Measurements from ENCODE around the gene ROBO1.
"Not testable (repeated sequence)": the region's sequence is repeated elsewhere in the genome, so short reads cannot be mapped to it uniquely, and the experiment has no call there.

The ROBO1 gene

DNA sequence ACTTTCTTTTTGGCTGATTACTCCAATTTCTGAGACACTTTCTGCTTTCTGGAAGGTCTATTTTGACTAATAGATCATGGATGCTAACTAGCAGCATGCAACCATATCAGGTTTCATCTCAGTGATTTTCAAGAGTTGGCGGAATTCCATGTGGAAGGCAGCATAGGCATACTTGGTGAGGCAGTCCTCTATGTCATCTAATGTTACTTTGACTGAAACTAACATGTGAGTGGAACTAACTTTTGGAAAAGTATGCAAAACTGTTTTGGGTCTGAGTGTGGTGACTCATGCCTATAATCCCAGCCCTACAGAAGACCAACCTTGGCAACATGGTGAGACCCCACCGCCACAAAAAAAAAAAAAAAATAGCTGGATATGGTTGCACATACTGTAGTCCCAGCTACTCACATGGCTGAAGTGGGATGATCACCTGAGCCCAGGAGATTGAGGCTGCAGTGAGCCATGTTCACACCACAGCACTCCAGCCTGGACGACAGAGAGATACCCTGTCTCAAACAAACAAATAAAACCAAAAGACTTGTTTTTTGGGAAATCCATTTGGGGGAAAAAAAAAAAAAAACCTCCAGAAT lies 1033.7 kb downstream of the ROBO1 start:
- DNase-seq (ENCODE audit: low read depth) = peak; percentile 56

DNA sequence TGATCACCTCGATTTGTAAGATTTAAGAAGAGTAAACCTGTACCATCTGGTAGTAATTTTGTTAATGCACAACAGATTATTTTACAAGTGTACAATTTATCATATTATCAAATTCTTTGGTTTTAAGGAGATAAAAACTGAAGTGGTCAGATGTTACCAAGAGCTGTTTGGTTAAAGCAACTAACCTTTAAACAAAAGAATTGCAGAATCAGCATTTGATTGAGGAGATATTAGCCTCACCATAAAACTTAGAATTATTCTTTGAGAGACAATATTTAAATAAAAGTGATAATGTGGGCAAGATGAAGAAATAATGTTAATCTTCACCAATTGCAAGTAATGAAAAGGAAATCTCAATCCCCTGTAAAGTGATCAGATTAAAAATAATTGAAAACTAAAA lies 1034.9 kb downstream of the ROBO1 start:
- DNase-seq (ENCODE audit: low read depth) = no peak

DNA sequence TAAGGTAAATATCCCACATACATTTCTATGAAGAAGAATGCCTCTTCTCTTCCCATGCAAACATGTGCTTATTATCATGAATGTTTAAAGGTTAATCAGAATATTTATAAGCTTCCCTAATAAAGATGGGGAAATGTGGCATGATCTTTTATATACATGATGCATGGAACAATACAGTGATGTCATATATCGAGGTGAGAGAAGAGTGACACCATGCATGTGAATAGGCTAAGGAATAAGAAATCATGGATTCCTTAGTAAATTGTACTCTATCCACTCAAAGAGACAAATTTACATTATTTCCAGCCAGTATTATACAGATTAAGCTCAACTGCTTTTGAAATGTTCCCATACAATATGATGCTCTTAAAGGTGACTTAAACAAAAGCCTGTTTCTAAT lies 1035.3 kb downstream of the ROBO1 start:
- DNase-seq (ENCODE audit: low read depth) = no peak

DNA sequence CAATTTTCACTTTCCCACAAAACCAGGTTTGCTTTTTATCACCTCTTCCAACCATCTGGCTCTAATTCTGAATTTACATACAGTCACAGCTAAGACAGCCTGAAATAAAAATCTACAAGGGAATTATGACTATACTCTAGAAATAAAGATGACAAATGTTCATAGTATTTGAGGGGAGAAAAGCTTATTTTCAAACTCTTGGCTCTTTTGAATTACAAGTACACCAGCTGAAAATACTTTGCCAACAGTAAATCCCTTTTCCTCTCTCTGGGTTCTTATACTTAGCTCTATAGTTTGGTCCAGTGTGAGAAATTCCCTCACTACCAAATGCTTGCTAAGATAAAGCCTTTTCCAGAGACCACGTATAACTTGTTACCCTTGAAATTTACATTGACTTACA lies 1037.9 kb downstream of the ROBO1 start:
- no peak for DNase-seq (ENCODE audit: low read depth)

DNA sequence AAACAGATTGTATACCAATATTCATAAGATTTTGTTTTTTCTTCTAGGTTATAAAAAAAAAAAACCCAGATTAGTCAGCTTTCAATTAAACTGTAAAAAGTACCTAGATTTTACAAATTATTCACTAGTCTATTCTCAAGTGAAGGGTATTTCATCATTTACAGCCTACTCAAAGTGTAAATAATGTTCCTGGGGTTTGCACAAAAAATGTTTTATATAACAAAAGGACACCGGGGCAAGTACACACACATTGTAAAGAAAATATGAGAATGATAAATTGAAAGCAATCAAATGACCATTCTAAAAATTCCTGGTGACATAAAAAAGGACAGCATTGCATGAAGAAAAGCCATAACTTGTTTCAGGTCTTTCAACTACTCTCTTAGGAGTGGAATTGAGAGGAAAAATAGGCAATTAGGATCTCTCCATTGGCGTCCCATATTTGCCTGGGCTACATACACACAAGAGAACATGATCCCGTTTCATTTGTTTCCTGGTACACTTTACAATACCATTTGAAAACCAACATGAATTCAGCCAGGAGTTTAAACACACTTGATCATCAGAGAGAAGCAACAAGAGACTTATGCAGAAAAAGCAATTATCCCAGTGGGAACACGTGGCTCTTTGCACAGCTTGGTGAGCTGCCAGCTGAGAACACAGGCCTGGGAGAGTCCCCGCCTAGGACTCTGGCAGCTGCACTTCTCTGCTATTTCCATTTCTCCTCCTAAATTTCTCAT lies 1039.2 kb downstream of the ROBO1 start:
- peak; percentile 52 for DNase-seq (ENCODE audit: low read depth)

DNA sequence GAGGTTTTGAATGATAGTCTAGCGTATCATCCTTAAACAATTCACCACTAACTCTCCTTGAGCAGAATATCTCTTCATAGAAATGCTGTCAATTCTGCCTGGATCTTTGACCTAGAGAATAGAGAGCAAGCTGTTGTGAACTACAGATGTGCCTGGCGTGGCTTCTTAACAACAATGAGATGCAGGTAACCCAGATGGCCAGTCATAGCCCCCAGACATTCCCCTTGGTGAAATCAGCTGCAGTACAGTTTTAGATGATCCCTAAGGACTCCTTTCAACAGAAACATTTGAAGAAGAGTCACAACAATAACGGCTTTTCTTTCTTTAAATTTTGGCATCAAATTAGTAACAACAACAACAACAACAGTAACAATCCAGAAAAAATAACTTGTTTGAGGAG lies 1041.3 kb downstream of the ROBO1 start:
- no peak for DNase-seq (ENCODE audit: low read depth)

DNA sequence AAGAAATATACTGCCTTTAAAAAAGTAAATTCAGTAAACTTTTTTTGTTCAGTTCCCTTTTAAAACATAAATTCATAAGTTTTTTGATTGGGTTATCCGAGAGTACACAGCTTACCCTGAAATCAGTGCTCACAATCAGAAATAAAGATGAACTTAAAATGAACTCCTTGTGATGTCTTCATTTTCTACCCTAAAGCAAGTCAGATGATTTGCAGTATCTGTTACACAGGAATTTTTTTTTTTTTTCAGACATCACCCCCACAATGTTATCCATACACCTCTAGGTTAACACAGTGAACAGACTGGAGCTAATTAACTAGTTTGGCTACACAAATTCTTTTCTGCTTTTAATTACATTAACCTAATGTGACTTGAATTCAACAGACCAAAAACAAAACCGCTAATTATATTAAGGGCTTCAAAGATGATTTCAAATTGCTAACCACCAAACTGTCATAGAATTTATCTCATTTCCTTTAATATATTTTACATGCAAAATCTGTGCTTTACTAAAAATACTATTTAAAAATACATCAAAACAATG lies 1042.0 kb downstream of the ROBO1 start:
- no peak for DNase-seq (ENCODE audit: low read depth)

DNA sequence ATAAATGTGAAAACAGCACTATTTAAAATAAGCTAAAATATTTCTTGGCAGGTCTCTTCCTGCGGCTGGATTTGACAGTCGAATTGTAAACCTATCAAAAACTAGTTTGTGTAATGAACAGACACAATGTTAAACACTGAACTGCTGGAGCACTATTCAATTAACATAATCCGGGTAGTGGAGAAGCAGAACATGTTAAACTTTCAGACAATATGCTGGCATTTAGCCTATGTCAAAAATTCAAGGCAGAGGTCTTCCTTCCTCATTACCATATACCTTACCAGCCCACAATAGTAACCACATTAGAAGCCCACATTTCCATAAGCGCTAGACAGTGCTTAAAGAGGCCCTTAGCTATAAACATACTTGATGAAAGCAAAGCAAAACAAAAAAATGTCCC lies 1042.9 kb downstream of the ROBO1 start:
- DNase-seq (ENCODE audit: low read depth) = no peak

DNA sequence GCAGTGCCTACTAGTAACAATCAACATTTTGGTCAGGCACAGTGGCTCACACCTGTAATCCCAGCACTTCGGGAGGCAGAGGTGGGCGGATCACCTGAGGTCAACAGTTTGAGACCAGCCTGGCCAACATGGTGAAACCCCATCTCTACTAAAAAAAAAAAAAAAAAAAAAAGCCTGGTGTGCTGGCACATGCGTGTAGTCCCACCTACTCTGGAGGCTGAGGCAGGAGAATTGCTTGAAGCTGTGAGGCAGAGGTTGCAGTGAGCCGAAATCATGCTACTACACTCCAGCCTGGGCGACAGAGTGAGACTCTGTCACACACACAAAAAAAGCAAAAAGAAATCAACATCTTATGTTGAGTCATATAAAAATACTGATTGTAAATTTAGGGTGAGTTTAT lies 1043.4 kb downstream of the ROBO1 start:
- not testable (repeated sequence) for DNase-seq (ENCODE audit: low read depth)

DNA sequence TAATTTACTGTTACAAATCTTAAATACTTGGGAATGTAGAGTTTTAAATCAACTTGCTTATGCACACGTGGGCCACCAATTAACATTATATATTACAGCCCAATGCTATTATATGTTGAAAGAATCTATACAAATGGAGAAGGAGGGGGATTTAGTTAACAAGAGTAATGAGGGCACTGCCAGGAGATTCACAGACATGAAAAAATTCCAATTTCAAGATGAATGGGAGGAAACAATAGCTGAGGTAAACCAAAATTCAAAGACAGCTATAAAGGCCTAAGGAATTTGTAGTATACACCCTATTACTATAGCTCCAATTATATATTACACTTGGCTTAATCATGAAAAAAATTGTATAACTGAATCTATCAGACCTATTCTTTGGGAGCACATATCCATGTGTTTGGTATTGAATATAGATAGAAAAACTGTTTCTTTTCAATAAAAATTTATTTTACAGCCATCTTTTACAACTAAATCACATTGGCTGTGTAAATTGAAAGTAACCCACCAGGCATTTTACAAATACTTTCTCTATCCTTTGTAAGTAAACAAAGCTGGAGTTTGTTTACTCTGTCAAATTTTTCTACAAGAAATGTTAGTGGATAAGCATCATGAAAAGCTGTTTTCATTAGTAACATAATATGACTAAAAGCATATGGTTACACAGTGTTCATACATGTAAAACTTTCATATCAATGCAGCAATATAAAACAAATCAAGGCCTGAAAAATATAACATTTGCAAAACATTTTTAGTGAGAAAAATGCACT lies 1045.8 kb downstream of the ROBO1 start:
- no peak for DNase-seq (ENCODE audit: low read depth)

DNA sequence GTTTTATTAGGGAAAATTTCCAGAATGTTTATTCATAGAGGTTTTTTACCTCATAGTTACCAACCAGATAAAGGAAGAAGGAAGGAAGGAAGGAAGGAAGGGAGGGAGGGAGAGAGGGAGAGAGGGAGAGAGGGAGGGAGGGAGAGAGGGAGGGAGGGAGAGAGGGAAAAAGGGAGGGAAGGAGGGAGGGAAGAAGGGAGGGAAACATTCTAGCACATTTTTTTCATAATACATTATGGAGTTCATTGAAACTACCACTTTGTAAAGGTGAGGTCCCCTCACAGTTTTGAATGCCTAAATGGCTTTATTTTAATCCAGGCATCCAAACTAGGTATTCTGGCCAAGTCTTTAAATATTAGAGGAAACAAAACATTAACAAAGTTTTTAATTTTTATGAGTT lies 1049.1 kb downstream of the ROBO1 start:
- no peak for DNase-seq (ENCODE audit: low read depth)

DNA sequence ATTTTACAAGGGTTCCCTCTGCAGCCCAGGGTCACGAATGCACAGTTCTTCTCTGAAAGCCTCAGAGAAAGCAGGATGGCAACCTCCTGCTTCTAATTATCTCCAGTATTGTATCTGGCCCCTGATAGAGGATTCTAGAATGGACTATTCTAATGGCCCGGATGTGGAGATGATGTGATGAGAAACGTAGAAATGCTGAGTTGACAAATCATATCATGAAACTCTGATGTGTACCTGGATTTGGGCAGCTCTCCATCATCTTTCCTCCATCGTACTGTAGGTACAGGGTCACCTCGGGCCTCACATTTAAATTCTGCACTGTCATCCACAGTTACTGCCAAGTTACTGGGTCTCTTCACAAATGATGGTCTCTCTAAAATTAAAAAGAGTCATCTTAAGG lies 1050.8 kb downstream of the ROBO1 start:
- no peak for DNase-seq (ENCODE audit: low read depth)

DNA sequence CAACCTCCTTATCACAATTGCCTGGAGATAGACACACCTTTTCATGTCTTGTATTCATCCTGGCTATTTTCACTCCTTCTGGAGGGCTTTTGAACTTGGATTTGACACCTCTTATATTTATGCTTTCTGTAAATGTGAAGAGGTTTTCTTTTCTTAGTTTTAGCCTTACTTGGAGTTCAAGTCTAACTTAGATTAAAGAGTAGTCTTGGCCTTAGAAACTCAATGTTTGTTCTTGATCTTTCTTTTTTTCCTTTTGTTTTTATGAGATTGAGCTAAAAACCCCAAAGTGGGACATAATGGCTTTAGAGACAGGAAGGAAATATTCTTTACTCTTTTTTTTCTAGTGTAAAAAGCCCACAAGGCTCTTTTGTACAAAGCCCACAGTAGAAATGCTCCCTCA lies 1054.9 kb downstream of the ROBO1 start:
- DNase-seq (ENCODE audit: low read depth) = no peak

DNA sequence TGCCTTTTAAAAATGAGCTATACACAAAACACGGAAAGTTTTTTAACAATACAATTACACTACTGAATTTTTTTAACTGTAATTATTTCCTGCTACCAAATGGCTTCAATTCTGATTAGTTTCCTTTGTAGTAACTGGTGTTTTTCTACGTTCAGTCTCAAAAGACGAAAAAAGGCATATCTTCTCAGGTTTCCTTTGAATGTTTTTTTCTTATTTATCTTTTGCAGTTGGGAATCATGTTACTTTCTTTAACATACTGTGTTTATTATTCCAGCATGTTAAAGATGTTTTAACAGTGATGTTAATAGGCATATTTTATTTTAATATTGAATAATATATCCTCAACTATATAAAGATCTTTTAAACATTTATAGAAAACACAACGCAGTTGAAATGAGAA lies 1055.5 kb downstream of the ROBO1 start:
- no peak for DNase-seq (ENCODE audit: low read depth)

DNA sequence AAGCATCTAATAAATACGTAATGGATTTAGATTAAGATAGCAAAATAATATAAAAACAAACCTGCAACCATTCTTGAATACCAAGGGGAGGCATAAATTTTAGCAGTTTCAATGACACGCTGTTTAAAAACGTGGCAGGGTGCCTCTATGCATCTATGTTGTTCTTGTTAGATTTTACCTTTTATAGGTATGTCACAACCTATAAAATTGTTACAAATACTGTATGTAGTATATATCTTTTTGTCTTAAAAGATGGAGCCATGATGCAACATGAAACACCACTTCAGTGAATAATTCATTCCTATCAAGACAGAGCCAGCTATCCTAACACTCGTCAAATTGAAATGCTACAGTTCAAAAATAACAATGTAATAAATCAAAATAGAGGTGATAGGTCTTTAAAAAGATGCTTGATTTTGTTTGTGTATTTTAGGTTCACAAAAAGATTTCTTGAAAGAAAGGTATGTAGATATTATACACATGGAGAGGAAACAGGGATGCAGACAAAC lies 1059.2 kb downstream of the ROBO1 start:
- no peak for DNase-seq (ENCODE audit: low read depth)

DNA sequence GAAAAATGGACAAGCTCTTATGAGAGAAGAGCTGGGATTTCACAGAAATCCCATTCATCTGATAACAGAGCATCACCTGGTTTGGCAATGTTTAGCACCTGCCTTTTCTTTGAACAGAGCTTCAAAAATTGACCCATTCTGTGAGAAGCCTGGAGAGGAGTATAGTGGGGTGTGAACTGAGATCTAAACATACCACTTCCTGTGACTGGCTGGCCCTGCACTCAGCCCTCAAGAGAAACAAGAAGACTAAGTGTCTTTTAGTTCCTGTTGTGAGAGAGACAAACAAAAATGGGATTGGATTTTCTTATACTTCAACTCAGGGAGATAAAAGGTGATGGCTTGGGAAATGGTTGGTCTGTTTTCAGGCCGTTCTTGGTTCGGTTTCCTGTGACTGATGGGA lies 1060.2 kb downstream of the ROBO1 start:
- DNase-seq (ENCODE audit: low read depth) = no peak

DNA sequence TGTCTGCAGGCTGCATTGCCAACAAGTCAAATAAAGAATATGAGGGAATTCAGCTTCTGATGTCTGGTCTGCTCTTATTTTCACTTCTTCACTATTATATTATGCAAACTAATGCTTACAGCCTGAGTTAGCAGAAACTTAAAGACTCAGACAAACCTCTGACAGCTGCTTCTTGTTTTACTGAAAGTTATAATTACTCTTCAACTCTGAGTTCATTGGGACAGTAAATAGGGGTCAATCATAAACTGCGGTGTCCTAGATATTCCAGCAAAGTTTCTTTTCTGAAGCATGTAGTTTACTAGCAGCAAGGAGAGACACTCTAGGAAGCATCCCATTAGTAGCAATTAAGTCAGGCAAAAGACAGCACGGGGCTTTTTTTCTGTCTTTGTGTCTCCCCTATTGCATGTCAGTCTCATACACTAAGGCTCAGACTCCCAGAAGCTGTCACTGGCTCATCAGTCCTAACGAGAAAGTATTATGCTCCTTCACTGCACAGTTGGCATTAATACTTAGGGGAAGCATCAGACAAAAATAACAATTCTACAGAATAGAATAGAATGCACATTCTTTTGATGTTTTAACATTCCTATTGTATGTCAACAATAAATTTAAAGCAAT lies 1060.8 kb downstream of the ROBO1 start:
- DNase-seq (ENCODE audit: low read depth) = no peak

DNA sequence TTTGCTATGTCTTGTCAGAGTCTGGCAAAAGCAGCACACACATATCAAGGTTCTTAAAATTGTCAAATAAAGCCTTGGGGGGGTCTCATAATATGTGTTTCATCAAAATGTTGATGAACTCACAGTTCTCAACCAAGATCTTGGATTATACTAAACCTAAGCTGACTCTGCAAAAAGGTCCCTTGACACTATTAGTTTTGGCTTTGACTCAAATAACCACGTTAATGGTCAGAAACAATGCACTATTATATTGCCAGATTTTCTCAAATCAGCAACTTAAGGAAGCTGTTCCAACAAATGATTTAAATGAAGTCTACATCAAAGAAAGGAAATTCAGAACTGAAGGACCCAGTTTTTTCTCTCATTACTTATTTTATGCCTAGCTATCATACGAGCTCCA lies 1063.9 kb downstream of the ROBO1 start:
- peak; percentile 4 for DNase-seq (ENCODE audit: low read depth)

DNA sequence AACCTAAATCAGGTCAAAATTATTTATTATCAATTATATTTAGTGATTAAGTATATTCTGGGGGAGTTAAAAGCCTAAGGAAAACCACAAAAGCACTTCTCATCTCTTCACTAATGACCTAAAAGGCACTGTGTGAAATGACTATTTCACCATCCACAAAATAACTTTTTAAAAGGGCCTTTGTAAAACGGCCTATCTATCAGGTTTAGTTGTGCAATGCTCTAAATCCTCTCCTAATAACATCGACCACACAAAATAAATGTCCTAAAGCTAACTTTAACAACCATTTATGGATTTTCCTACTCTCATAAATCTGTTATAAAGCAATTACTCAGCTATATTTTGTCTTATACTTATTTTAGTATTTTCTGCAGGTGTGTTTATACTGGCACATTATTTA lies 1066.3 kb downstream of the ROBO1 start:
- DNase-seq (ENCODE audit: low read depth) = no peak

DNA sequence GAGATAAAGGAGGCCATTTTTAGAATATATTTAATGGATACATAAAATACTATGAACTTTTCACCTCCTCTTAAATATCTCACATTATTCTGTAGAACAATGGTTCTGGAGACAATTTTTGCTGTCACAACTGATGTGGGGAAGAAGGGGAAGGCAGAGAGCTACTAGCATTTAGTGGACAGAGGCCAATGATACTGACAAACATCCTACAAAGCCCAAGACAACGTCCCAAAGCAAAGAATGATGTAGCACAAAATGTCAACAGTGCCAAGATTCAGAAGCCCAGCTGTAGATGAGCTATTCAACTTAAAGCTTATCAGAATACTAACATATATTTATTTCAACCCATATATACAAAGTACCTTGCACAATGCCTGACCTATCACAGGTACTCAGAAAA lies 1069.4 kb downstream of the ROBO1 start:
- no peak for DNase-seq (ENCODE audit: low read depth)

DNA sequence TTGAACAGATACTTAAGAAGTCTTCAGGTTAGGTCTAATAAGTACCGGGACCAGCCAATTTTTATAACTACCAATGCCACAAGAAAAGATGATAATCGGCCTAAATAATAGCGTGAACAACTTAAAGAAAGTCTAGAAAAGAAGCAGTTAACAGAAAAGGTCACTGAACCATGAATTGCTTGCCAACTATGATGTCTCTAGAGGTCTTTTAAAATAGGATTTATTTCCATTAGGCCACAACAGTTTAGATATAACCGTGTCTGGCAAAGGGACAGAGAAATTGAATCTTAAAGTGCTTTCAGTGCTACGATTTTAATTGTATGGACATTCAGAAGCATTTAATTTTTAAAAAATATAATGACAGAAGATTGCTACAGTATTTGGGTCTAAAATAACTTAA lies 1070.4 kb downstream of the ROBO1 start:
- no peak for DNase-seq (ENCODE audit: low read depth)

DNA sequence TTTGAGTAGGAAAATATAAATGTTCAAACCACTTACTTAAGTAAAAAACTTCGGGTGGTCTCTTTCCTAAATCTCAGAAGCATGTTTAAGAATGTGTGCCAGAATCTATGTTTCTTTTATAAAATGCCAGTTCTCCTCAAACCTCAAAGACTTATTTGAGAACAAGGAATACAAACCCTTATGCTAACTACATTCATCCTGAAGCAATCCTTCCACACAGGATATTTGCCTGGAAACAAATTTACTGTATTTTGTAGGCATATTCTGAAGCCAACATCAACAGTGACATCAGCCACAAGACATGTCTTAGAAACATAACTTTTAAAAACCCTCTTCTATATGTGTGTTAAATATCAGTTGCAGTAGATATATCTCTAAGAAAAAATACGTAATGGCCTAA lies 1077.0 kb downstream of the ROBO1 start:
- peak; percentile 37 for DNase-seq (ENCODE audit: low read depth)

All from fibroblast of the conjunctiva (primary cell).